HG03045 (cell line): ENCODE results near the gene CDKL4.
"Not testable (repeated sequence)": the region's sequence is repeated elsewhere in the genome, so short reads cannot be mapped to it uniquely, and the experiment has no call there.

Source experiments
- ATAC-seq: cut with Tn5 transposase; IDR thresholded peaks from one replicate; pipeline ENCODE4 v1.9.1; 2021; ENCODE audit warnings: mild to moderate bottlenecking, moderate library complexity; ENCODE audit not compliant: unreplicated experiment

CDKL4 gene

DNA sequence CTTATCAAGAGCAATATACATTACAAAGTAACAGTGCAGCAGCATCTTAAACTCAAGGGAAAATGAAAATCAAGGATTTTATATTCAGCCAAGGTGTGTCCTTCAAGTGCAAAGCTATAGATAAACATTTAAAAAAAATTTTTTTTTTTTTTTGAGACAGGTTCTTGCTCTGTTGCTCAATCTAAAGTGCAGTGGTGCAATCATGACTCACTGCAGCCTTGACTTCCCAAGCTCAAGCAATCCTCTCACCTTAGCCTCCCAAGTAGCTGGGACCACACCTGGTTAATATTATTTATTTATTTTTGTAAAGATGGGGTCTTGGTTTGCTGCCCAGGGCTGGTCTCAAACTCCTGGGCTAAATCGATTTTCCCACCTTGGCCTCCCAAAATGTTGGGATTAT, 9.0 kb downstream of the CDKL4 start:
- no peak for ATAC-seq

DNA sequence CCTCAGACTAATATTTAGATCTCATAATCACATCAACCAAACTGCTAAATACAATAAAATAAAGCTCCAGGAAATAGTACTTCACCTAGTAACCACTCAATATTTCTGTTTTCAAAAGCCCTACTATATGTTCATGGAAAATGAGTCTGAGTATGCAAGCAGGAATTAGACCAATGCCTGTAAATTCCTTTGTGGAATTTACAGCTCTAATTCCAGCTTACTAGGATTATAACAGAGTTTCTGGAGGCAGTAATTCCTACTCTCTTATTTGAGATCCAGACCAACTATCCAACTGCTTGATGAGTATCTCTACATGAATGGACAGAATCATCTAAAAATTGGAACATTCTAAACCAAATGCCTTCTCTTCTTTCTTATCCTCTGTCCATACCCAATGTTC, 11.6 kb downstream of the CDKL4 start:
- no peak for ATAC-seq

DNA sequence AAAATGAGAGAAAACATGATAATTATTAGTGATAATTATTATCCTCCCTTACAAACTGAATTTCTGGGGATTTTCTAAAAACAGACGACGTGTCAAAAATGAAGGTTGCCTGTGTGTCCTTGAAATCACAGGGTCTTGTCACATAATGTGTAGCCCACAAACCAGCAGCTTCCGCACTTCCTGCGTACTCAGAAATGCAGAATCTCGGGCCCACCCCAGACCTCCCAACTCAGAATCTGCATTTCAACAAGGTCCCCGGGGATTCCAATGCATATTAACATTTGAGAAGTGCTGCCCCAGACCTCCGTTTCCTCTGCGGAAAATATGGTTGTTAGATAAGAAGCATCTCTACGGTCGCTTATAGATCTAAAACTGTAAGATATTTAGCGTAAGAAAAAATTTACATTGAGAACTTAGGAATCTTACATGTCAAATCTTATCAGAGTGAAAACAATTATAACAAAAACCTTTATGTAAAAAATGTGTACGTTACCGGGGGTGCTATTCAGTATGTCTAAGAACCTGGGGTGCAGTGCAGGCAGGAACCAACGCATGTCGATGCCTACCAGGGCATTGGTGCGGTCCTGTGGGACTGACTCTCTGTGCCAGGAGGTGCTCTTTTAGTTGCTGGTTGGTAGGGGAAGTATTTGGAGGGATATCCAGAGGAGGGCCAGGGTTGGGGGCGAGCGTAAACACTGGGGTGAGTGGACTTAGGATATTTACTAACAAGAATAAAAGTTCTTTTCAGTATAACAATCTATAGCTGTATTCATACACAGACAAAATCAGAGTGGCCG, 15.2 kb downstream of the CDKL4 start:
- ATAC-seq, result peak; percentile 11

DNA sequence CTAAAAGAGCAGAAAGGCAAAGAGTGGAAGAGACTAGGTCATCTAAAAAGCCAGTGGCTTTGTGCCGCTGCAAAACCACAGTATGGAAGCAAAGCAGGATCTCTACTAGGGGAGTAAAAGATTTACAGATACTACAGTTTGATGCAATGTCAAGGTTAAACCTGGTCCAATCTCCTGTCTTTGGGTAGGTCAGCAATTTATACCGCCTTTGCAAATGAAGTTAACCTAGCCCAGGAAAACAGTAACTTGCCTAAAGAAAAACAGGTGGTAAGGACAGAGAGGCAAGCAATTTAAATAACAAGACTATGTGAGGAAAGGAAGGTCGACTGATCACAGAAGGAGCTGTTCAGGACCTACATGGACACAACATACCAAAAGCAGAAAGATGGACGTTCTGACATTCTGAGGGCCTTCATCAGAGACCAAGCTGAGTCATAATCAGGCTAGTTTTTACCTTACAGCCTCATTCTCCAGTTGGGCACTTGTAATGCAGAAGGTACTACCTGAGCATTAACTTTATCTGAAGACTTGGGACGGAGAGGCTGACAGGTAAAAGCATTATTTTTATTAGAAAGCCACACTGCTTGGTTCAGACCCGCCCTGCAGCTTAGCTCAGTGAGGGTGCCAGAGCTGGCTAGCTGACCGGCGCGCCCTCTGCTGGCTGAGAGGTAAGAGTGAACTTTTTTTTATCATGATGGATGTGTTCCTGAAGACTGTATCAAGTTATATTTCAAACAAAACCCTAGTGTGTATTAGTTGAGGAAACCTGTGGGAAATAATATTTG, 15.9 kb downstream of the CDKL4 start:
- peak; percentile 65 for ATAC-seq

DNA sequence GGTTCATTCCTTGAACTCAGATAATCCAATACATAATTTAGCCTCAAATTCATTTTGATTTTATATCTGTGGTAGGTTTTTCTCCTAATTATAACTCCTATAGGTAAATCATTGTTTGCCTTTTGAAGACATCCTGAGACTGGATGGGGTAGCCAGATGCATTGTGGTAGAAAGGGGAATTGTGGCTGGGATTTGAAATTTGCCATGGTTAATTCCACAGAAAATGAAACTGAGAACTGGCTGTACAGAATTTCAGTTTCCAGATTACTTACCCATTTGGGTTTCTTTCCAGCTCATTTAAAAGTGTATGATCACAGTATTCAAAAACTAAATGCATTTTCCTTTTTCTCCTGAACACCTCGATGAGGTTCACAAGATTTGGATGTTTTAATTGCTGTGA, 18.2 kb downstream of the CDKL4 start:
- no peak for ATAC-seq

DNA sequence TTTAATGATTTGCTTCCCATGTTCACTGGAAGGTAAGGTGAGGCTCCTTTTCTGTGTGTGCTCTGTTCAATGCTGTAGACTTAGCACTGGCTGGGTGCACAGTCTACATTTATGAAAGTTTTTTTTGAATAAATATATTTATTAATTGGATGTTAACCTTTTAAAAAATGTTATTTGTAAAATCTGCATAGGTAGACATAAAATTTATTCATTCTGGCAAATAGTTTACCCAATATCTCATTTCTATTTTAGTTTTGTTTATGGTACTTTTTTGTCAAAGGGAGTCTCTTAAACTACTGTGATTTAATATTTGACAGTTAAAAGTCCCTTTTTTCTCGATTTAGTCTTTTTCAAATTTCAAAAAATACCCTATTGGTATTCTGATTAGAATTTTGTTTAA, 19.9 kb downstream of the CDKL4 start:
- ATAC-seq, result no peak

DNA sequence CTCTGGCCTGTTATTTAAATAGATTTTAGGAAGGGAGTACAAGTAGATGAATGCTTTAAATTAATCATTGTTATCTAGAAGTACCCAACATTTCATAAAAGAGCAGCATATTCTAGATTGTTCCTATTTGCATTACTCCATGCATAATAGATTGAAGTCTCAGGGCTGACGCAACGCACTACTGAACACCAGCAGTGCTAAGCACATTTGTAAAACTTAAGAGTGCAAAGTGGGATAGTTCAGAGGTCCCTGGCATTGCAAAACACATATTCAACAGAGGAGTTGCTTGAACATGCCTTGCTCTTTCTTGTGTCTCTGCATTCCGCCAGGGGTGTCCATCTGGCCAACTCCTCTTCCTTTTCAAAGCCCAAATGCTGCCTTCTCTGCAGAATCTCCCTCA, 22.3 kb downstream of the CDKL4 start:
- no peak for ATAC-seq

DNA sequence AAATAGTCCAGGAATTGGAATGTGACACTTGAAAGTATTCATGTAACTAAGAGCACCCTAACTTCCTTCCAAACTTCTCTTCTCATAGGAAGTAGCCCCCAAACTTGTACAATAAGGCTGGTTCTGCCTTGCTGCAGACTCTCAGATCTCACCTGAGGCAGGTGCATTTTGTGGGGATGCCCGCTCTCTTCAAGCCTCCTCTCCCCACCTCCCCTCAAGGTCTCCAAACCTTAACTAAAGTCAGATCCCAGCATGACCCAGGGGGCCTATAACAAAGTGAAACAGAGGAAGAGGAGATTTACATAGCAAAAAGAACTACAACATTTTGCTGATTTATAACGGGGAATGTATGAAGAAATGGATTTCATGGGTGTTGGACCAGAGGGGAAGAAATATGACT, 23.6 kb downstream of the CDKL4 start:
- ATAC-seq, result no peak

DNA sequence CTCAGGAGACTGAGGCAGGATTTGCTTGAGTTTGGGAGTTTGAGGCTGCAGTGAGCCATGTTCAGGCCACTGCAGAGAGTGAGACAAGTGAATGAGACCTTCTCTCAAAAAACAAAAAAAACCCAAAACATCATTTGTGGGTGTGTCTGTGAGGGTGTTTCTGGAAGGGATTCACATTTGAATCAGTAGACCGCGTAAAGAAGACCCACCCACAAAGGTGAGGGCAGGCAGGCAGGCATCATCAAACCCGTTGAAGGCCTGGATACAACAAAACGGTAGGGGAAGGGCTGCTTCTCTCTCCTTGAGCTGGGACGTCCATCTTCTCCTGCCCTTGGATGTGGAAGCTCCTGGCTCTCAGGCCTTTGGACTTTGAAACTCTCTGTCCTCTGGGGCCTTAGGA, 25.4 kb downstream of the CDKL4 start:
- no peak for ATAC-seq

DNA sequence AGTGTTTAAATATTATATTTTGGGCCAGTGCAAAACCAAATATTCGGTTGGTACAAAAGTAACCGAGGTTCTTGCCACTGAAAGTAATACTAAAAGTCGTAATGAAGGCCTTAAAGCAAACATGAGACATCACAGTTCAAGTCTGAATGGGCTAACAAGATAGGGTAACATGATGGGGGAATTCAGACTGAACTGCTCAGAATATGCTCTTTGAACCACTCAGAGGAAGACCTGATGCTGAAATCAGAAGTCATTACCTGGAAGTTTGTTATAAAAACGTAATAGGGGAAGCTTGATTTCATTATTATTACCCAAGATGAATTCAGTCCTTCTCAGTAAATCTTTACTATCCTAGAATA, 26.6 kb downstream of the CDKL4 start:
- no peak for ATAC-seq

DNA sequence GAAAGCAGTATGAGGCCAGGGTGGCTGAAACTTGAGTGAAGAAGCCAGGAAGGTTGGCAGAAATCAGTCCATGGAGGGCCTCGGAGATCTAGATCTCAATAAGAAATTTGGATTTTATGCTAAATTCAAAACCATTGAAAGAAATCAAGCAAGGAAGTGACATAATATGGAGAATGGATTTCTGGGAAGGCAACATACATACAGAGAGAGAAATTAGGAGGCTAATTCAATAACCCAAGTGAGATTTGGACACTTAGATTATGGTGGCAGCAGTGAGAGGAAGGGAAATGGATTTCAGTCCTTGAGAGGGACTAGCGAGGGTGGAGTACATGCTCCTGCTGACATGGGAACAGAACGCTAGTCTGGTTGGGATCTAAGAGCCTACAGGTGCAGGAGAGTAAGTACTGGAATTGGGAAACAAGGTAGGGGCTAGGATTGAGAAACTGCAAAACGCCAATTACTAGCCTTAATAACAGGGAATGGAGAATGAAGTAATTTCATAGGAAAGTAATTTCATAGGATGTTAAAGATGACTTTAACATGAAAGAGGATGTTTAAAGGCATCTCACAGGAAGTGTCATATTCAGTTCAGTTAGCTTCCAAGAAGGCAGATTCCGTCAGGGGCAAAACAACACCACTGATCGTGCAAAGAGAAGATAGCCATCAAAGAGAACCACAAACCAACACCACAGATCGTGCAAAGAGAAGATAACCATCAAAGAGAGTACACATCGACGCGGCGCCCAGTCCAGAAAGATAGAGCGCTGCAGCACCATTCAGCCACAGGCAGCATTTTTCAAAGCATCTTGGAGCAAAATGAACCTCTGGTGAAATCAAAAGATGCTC, 27.2 kb downstream of the CDKL4 start:
- ATAC-seq, result no peak

DNA sequence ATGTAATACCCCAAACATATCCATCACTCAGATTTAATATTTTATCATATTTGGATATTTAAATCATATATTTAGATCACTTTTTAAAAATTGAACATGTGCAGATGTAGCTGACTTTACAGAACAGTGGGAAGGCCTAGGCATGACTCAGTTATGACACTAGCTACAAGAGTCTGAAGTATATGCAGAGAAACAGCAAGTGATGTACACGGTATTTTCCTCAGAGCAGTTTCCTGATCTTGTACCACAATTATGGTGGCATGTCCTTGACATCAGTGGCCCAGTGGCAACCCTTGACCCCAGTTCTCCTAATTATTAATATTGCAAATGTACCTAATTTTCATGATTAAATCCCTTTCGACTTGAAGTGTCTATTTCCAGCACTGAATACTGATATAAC, 28.2 kb downstream of the CDKL4 start:
- ATAC-seq, result no peak

DNA sequence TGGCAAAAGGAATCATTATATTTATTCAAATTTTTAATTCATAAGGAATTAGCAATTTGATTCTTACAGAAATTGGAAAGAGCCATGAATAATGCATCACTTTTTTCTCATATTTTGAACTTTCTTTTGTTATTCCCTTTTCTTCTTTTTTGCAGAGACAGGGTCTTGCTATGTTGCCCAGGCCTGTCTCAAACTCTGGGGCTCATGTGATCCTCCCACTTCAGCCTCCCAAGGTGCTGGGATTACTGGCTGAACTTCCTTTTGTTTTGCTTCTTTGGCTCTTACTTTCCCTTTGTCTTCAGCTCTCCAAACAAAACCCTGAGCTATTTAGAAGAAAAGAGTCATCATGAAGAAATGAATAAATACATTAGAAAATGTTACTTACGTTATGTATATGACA, 30.8 kb downstream of the CDKL4 start:
- ATAC-seq, result no peak

DNA sequence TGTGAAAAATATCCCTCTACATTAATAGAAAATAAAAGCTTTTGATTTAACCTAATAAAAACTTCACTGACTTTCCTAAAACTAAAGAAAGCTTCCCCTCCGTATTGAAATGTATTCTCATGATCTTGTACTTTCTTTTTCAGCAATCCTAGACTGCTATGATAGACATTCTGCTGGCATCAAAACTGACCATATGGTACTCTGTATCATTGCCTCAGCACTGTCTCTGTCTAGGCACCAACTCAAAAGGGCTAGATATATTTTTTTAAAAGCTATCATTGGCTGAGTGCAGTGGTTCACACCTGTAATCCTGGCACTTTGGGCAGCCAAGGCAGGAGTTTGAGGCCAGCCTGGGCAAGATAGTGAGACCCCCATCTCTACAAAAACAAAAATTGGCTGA, 32.9 kb downstream of the CDKL4 start:
- ATAC-seq, result no peak

DNA sequence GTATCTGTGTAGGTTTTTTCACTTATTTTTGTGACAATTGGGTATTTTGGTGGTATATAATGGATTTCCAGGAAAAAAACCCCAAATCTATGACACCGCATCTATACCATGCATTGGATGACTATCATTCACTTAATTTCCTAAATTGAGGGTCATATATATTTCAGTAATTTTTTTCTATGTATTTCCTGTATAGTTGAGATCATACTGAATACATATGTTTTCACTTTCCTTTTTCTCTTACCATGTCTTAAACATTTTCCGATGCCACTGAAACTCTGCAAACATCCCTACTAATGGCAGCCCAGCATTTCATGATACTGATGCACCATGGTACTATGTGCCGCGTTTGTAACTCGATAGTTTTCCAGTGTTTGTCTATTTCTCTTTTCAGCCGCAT, 40.4 kb downstream of the CDKL4 start:
- ATAC-seq, result no peak

DNA sequence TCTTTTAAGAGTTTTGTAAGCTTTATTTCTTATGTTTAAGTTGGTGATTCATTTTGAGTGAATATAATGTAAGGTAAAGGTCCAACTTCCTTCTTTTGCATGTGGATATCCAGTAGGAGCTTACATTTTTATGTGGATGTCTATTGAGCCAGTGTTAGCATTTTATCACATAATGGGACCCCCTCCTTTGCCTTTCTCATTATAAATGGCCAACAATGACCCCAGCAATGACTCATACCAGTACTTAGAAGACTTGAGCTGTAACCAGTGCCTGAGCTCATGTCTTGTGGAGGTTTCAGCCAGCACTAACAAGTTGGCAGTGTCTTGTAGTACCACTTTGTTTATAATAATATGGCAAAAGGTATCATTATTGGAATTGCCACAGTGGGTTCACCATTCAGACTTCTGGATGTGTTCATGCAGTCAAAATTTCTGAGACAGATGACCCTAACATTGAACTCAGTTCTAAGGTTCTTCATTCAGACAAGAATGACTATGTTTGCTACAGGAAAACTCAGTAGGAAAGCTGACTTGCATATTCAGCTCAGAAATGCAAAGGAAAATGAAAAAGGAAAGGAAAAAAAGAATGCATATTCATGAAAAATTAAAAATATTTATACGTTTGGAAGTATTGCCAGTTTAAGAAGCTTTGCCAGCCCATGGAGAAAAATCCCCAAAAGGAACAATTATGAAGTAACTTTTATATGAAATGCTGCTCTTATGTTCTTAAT, 41.0 kb downstream of the CDKL4 start:
- no peak for ATAC-seq

DNA sequence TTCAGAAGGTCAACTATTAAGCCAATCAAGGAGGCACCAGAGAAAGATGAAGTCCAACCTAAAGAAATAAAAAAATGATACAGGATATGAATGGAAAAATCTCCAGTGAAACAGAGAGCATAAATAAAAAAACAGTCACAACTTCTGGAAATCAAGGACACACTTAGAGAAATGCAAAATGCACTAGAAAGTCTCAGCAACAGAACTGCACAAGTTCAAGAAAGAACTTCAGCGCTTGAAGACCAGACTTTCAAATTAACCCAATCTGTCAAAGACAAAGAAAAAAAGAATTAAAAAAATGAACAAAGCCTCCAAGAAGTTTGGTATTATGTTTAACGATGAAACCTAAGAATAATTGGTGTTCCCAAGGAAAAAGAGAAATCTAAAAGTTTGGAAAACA, 46.8 kb downstream of the CDKL4 start:
- not testable (repeated sequence) for ATAC-seq

DNA sequence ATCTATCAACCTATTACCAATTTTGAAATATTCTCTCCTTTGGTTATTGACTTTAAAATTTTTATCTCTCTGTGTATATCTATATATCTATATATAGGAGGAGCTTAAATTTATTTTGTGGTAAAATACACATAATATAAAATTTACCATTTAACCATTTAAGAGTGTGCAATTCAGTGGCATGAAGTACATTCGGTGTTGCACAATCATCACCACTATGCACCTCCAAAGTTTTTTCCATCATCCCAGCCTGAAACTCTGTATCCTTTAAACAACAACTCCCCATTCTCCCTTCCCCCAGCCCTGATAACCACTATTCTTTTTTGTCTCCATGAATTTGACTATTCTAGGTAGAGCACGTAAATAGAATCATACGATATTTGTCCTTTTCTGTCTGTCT, 49.1 kb downstream of the CDKL4 start:
- ATAC-seq, result no peak

DNA sequence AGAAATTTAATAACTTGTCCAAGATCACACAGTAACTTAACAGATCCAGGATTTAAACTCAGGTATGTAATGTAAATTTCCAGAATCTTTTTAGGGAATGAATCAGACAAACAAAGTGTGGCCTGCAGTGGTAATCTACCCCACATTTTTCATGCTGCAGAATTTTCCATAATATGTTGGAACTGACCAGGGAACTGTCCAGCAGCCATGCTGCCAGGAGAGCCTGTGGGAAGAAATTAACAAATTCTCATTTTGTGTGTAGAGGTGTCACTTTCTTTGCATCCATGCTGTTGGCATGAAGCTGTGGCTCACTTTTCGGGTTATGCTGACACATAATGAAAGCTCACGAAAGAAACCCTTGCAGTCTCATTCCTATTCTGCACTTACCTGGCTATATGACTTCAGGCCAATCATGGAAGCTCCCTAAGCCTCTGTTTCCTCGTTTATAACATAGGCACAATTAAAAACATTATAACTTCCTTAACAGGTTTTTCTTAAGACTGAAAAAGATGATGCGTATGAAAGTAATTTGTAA, 54.7 kb downstream of the CDKL4 start:
- ATAC-seq, result no peak

DNA sequence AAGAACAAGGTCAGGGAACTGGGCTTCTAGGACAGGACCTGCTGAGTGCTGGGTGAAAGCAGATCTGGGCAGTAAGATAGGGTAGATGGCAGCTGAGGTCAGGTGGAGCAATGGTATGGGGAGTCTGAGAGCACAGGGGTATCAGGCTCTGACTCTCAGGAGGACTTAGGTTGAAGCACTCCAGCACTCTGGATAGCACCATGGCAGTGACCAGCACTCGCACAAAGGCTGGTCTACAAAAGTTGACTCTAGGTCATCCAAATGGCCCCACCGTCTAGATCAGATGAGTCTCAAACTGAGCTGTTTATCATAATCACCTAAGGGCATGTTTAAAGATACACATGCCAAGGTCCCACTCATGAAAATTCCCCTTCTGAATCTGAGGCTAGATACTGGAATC, 60.1 kb downstream of the CDKL4 start:
- ATAC-seq, result no peak

DNA sequence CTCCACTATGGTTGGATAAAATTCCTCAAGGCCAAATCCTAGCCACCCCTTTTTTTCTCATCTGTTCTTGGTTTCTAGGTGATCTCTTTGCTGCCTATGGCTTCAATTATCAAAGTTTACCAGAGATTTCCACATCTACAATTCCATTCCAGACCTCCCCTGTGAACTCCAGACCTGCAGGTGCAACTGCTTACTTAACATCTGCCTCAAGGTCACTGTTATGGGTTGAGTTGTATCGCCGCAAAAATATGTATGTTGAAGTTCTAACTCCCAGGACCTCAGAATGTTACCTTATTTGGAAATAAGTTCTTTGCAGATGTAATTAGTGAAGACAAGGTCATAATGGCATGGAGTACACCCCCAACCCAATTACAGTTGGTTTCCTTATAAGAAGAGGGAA, 62.5 kb downstream of the CDKL4 start:
- ATAC-seq, result no peak
